GM23338 (cell line): ENCODE data around the gene ARHGAP1. TPM values are rescaled to one million over a fixed set of nuclear protein-coding genes. Genes with fewer than 3 reads are reported as not detected.
"Not testable (repeated sequence)": the region's sequence is repeated elsewhere in the genome, so short reads cannot be mapped to it uniquely, and the experiment has no call there.

Experiments used
- ATAC-seq: fragments of 200-7000 bp; cut with Tn5 transposase; 3 replicates; pipeline ENCODE4 v1.9.1; 2020
- DNase-seq: peaks from one replicate; pipeline ENCODE4 v3.0.0-alpha.2; 2015; ENCODE audit warnings: low spot score
- H2AFZ ChIP-seq: fragments of 200-600 bp; sonication (generic); 2 replicates; pipeline ENCODE4 v1.8.0; 2016; ENCODE audit warnings: antibody characterized with exemption, mild to moderate bottlenecking, moderate library complexity
- H3F3A ChIP-seq: fragments of 200-600 bp; sonication (generic); replicated peaks from 2 replicates; pipeline ENCODE4 v1.8.0; 2017; ENCODE audit warnings: antibody characterized with exemption, mixed run types, low read depth
- H3K27ac ChIP-seq: fragments of 200-600 bp; sonication (generic); 2 replicates; pipeline ENCODE4 v1.6.1; 2016; ENCODE audit warnings: low read depth
- H3K27me3 ChIP-seq: fragments of 200-600 bp; sonication (generic); 2 replicates; pipeline ENCODE4 v1.8.0; 2016; ENCODE audit warnings: mild to moderate bottlenecking, mixed run types, moderate library complexity; ENCODE audit not compliant: insufficient read depth
- H3K36me3 ChIP-seq: fragments of 200-600 bp; sonication (generic); 2 replicates; pipeline ENCODE4 v1.8.0; 2016; ENCODE audit warnings: mild to moderate bottlenecking; ENCODE audit not compliant: insufficient read depth
- H3K4me1 ChIP-seq: fragments of 200-600 bp; sonication (generic); 2 replicates; pipeline ENCODE4 v1.8.0; 2016; ENCODE audit warnings: mild to moderate bottlenecking, moderate library complexity; ENCODE audit not compliant: insufficient read depth
- H3K4me2 ChIP-seq: fragments of 200-600 bp; sonication (generic); 2 replicates; pipeline ENCODE4 v1.7.1; 2017; ENCODE audit warnings: mixed run types
- H3K4me3 ChIP-seq: fragments of 200-600 bp; sonication (generic); 2 replicates; pipeline ENCODE4 v1.6.1; 2016; ENCODE audit warnings: mixed run types
- H3K79me2 ChIP-seq: fragments of 200-600 bp; sonication (generic); replicated peaks from 2 replicates; pipeline ENCODE4 v1.8.0; 2017; ENCODE audit warnings: mild to moderate bottlenecking; ENCODE audit not compliant: insufficient read depth
- H3K9me2 ChIP-seq: fragments of 200-600 bp; sonication (generic); 2 replicates; pipeline ENCODE4 v1.8.0; 2017; ENCODE audit not compliant: insufficient read depth
- H4K20me1 ChIP-seq: fragments of 200-600 bp; sonication (generic); replicated peaks from 2 replicates; pipeline ENCODE4 v1.8.0; 2017; ENCODE audit warnings: mild to moderate bottlenecking; ENCODE audit not compliant: insufficient read depth
- H3K27ac Mint-ChIP-seq: 2 replicates; pipeline ENCODE4 v1.8.0; 2020; ENCODE audit warnings: inconsistent platforms, mild to moderate bottlenecking, moderate library complexity, mixed read lengths
- H3K27me3 Mint-ChIP-seq: 3 replicates; pipeline ENCODE4 v1.8.0; 2022; ENCODE audit warnings: low read depth, mild to moderate bottlenecking, moderate library complexity, mixed read lengths, inconsistent platforms; ENCODE audit not compliant: insufficient read depth, poor library complexity
- H3K36me3 Mint-ChIP-seq: 3 replicates; pipeline ENCODE4 v1.8.0; 2021; ENCODE audit warnings: low read depth, mild to moderate bottlenecking, inconsistent platforms, moderate library complexity, mixed read lengths
- H3K4me1 Mint-ChIP-seq: 3 replicates; pipeline ENCODE4 v1.8.0; 2020; ENCODE audit warnings: mild to moderate bottlenecking, inconsistent platforms, mixed read lengths
- H3K4me3 Mint-ChIP-seq: 3 replicates; pipeline ENCODE4 v1.8.0; 2021; ENCODE audit warnings: moderate library complexity, mild to moderate bottlenecking, inconsistent platforms, mixed read lengths
- H3K9me3 Mint-ChIP-seq: 3 replicates; pipeline ENCODE4 v1.8.0; 2020; ENCODE audit warnings: moderate library complexity, mild to moderate bottlenecking, inconsistent platforms, mixed read lengths
- CTCF ChIP-seq, 2 experiments: fragments of 200-600 bp in 1 of 2; sonication (generic) in 1 of 2; conservative IDR thresholded peaks; 2 replicates each; pipeline versions ENCODE4 v1.5.1 to v1.6.1; 2016 to 2017; ENCODE audit warnings: antibody characterized with exemption in 2 of 2, low read depth in 2 of 2, mild to moderate bottlenecking in 2 of 2, moderate library complexity in 1 of 2
- EZH2phosphoT487 ChIP-seq: fragments of 200-600 bp; sonication (generic); IDR thresholded peaks from one replicate; pipeline ENCODE4 v1.8.1; 2018; ENCODE audit warnings: antibody characterized with exemption; ENCODE audit not compliant: unreplicated experiment
- NANOG ChIP-seq: IDR thresholded peaks from 2 replicates; pipeline ENCODE4 v1.6.1; 2016; ENCODE audit warnings: antibody characterized with exemption, borderline replicate concordance
- ZNF114 ChIP-seq: fragments of 250-450 bp; sonication (Bioruptor Pico); IDR thresholded peaks from 2 replicates; pipeline ENCODE4 v1.5.0; 2020; ENCODE audit warnings: mild to moderate bottlenecking, moderate library complexity
- polyA plus RNA-seq: library from polyadenylated mRNA; unstranded; fragments of >200 nt; fragmentation: Nextera tagmentation; extraction: Ambion mirVana; gene quantifications from 2 replicates; pipeline ENCODE4 v1.2.1, GENCODE V29; 2016
- total RNA-seq: library from RNA; depleted of rRNA; stranded (reverse); fragments of >200 nt; shearing (Covaris generic); gene quantifications from 2 replicates; pipeline ENCODE4 v1.2.3, GENCODE V29; 2014

The ARHGAP1 gene
- total and polyA plus RNA-seq, 2 experiments from 2014 or later, result 23.4 to 38.1 TPM

DNA sequence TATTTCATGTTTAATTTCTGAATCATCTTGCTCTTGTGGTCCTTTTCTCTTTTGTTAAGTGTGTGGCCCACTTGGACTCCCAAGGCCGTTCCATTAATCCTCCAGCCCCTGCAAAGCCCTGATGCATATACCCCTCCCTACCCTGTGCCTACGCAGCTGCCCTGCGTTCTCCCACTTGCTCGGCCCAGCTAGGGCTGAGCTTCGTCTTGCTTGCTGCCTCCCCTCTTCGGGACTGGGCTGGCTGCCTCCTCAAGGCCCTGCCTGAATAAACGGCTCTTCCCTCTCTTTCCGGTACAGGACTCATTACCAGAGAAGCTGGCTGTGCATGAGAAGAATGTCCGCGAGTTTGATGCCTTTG is 28.5 kb downstream of the ARHGAP1 start:
- no peaks in the 10 kb centered on the region for H3K27me3 ChIP-seq
- H3K27ac ChIP-seq, result no peak overlapping the region
- peaks cover 22% of the 10 kb centered on the region; the same call in 1 of the 2 replicates for H3K36me3 ChIP-seq
- H3K79me2 ChIP-seq, result no peaks in the 10 kb centered on the region
- H2AFZ ChIP-seq, result no peak overlapping the region
- peaks cover 19% of the 10 kb centered on the region for H3K4me1 ChIP-seq
- no peak for DNase-seq
- no peak overlapping the region for H3K4me3 ChIP-seq
- TF ChIP-seq EZH2phosphoT487 (no peak), NANOG (no peak)
- no peak overlapping the region for H3K4me2 ChIP-seq
- H3K9me2 ChIP-seq, result no peaks in the 10 kb centered on the region
- Mint-ChIP-seq H3K4me3 (no peak overlapping the region), H3K27ac (no peak overlapping the region; the same call in 1 of the 2 replicates), H3K4me1 (peaks cover 19% of the 10 kb centered on the region), H3K36me3 (peaks cover 36% of the 10 kb centered on the region), H3K9me3 (no peaks in the 10 kb centered on the region), H3K27me3 (peaks cover 8% of the 10 kb centered on the region)
- peaks cover 1% of the 10 kb centered on the region; the same call in 1 of the 2 replicates for H4K20me1 ChIP-seq
- no peak for ATAC-seq
- H3F3A ChIP-seq, result peaks cover 8% of the 10 kb centered on the region; the same call in 1 of the 2 replicates

DNA sequence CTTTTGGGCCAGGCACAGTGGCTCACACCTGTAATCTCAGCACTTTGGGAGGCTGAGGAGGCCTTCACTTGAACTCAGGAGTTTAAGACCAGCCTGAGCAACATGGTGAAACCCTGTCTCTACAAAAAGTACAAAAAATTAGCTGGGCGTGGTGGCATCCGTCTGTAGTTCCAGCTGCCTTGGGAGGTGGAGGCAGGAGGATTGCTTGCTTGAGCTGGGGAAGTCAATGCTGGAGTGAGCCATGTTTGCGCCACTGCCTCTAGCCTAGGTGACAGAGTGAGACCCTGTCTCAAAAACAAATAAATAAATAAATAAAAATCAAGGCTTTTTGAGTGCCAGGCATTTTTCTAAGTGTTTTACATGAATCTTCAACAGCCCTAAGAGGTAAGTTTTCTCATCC is 29.9 kb downstream of the ARHGAP1 start:
- H3K27ac ChIP-seq, result not testable (repeated sequence)
- peaks cover 29% of the 10 kb centered on the region; the same call in 1 of the 2 replicates for H3K36me3 ChIP-seq

DNA sequence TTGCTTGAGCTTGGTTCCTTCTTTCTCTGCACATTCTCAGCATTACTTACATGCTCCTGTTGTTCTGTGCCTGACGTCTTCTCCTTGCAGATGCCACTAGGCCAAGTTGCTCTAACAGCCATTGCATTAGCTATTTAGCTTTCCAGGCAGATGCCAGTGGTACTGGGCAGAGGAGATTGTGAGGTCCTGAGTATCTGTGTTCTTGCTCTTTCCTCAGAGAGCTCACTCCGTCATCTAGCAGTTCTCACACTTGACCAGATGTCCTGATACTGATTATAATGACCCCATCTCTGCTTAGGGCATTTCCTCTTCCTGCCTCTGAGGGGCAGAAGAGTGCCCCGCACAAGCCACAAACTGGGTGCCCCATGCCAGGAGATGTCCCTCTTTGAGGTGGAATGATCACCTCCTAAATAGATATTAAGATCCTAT is 30.7 kb downstream of the ARHGAP1 start:
- peak; percentile 68 to 72 for TF ChIP-seq CTCF (conservative IDR thresholded peaks at IDR 0.05; ENCODE audit: low read depth in 2 of 2)
- TF ChIP-seq ZNF114 (CRISPR knock-in tag), result no peak
- peaks cover 4% of the 10 kb centered on the region; the same call in 1 of the 2 replicates for H4K20me1 ChIP-seq
- no peak overlapping the region for H3K4me3 ChIP-seq
- H3K36me3 ChIP-seq, result peaks cover 31% of the 10 kb centered on the region; the same call in 1 of the 2 replicates
- no peaks in the 10 kb centered on the region for H3K9me2 ChIP-seq
- no peaks in the 10 kb centered on the region for H3K79me2 ChIP-seq
- H2AFZ ChIP-seq, result no peak overlapping the region
- no peak overlapping the region for H3K27ac ChIP-seq
- no peak overlapping the region for H3K4me2 ChIP-seq
- DNase-seq (peak; percentile 50), ATAC-seq (peak; percentile 76)
- Mint-ChIP-seq H3K27me3 (peaks cover 6% of the 10 kb centered on the region), H3K27ac (no peak overlapping the region), H3K4me1 (peaks cover 10% of the 10 kb centered on the region), H3K9me3 (no peaks in the 10 kb centered on the region), H3K36me3 (peaks cover 51% of the 10 kb centered on the region), H3K4me3 (no peak overlapping the region)
- peaks cover 9% of the 10 kb centered on the region for H3K4me1 ChIP-seq
- H3K27me3 ChIP-seq, result no peaks in the 10 kb centered on the region
- H3F3A ChIP-seq, result peaks cover 8% of the 10 kb centered on the region; the same call in 1 of the 2 replicates

More for the DNA sequence above, 29.9 kb downstream of the ARHGAP1 start:
- peaks cover 16% of the 10 kb centered on the region for H3K4me1 ChIP-seq
- not testable (repeated sequence) for H2AFZ ChIP-seq, H4K20me1 ChIP-seq, H3F3A ChIP-seq, H3K79me2 ChIP-seq, H3K9me3 Mint-ChIP-seq, H3K27ac Mint-ChIP-seq, DNase-seq, H3K4me3 Mint-ChIP-seq, ATAC-seq, H3K4me2 ChIP-seq, H3K27me3 ChIP-seq, H3K9me2 ChIP-seq, H3K27me3 Mint-ChIP-seq, H3K4me3 ChIP-seq
- Mint-ChIP-seq H3K4me1 (peaks cover 16% of the 10 kb centered on the region), H3K36me3 (peaks cover 48% of the 10 kb centered on the region)
